Retinal pigment epithelial cell (primary cell): ENCODE data around the gene ARHGAP26.

Experiments
- DNase-seq: peaks from one replicate; pipeline ENCODE4 v3.0.0-alpha.2; 2010; ENCODE audit warnings: low read depth
- H3K4me3 ChIP-seq: 2 replicates; pipeline ENCODE4 v1.5.1; 2011; ENCODE audit warnings: mild to moderate bottlenecking, low read length, control low read depth, moderate library complexity
- CTCF ChIP-seq: conservative IDR thresholded peaks from 2 replicates; pipeline ENCODE4 v1.5.1; 2011; ENCODE audit warnings: low read depth, low read length, control low read depth, inconsistent platforms

ARHGAP26 gene

GRCh38 chr5:143101725-143102386, 331.7 kb downstream of the ARHGAP26 start:
- TF ChIP-seq CTCF: no peak
- DNase-seq: no peak
- H3K4me3 ChIP-seq: no peak overlapping the region

- DNase-seq: no peak
- no peak for TF ChIP-seq CTCF
Measured at GRCh38 chr5:143102411-143102810, 332.2 kb downstream of the ARHGAP26 start.

GRCh38 chr5:143105216-143105905, 335.2 kb downstream of the ARHGAP26 start:
- no peak for TF ChIP-seq CTCF
- no peak for DNase-seq
- no peak overlapping the region for H3K4me3 ChIP-seq

More at GRCh38 chr5:143102411-143102810, 332.2 kb downstream of the ARHGAP26 start:
- no peak overlapping the region for H3K4me3 ChIP-seq

GRCh38 chr5:143106174-143106573, 336.0 kb downstream of the ARHGAP26 start:
- peak; percentile 42 for TF ChIP-seq CTCF
- DNase-seq: no peak
- H3K4me3 ChIP-seq: no peak overlapping the region

GRCh38 chr5:143108498-143109128, 338.4 kb downstream of the ARHGAP26 start:
- no peak overlapping the region for H3K4me3 ChIP-seq
- no peak for TF ChIP-seq CTCF
- no peak for DNase-seq

- no peak for TF ChIP-seq CTCF
Measured at GRCh38 chr5:143110591-143110990, 340.4 kb downstream of the ARHGAP26 start.

More at GRCh38 chr5:143110591-143110990, 340.4 kb downstream of the ARHGAP26 start:
- no peak overlapping the region for H3K4me3 ChIP-seq
- DNase-seq: no peak
